HEK293 (cell line): ENCODE measurements around the gene PROSER3.

Experiments used
- GLI2 ChIP-seq: fragments of 450-650 bp; formaldehyde crosslinking; IDR thresholded peaks from 2 replicates; pipeline ENCODE4; 2017; ENCODE audit warnings: missing biosample characterization, missing genetic modification characterization, low read depth, borderline replicate concordance
- HOXD13 ChIP-seq: sonication (generic); formaldehyde crosslinking; IDR thresholded peaks from 2 replicates; pipeline ENCODE4 v1.8.0; 2022; ENCODE audit warnings: missing genetic modification reagents, borderline replicate concordance
- KLF8 ChIP-seq: fragments of 450-650 bp; formaldehyde crosslinking; IDR thresholded peaks from 2 replicates; pipeline ENCODE4 v1.5.1; 2016; ENCODE audit warnings: missing biosample characterization, missing genetic modification characterization
- PRDM2 ChIP-seq: fragments of 450-650 bp; formaldehyde crosslinking; IDR thresholded peaks from 2 replicates; pipeline ENCODE4 v1.5.1; 2016; ENCODE audit warnings: missing biosample characterization, missing genetic modification characterization, borderline replicate concordance
- SCRT1 ChIP-seq: fragments of 450-650 bp; formaldehyde crosslinking; IDR thresholded peaks from 2 replicates; pipeline ENCODE4 v1.5.1; 2016; ENCODE audit warnings: missing biosample characterization, missing genetic modification characterization, borderline replicate concordance
- SP3 ChIP-seq: fragments of 450-650 bp; formaldehyde crosslinking; IDR thresholded peaks from 2 replicates; pipeline ENCODE4 v1.5.1; 2016; ENCODE audit warnings: missing biosample characterization, missing genetic modification characterization
- ZFHX2 ChIP-seq: fragments of 450-650 bp; formaldehyde crosslinking; conservative IDR thresholded peaks from 2 replicates; pipeline ENCODE4 v1.5.1; 2016; ENCODE audit warnings: missing biosample characterization, missing genetic modification characterization
- ZNF121 ChIP-seq: fragments of 450-650 bp; formaldehyde crosslinking; IDR thresholded peaks from 2 replicates; pipeline ENCODE4 v1.5.1; 2016; ENCODE audit warnings: missing biosample characterization, missing genetic modification characterization
- ZNF140 ChIP-seq: fragments of 450-650 bp; formaldehyde crosslinking; IDR thresholded peaks from 2 replicates; pipeline ENCODE4 v1.5.1; 2016; ENCODE audit warnings: missing biosample characterization, missing genetic modification characterization
- ZNF184 ChIP-seq: fragments of 450-650 bp; IDR thresholded peaks from 2 replicates; pipeline ENCODE4 v1.5.1; 2018; ENCODE audit warnings: missing biosample characterization, mild to moderate bottlenecking, missing genetic modification characterization
- ZNF221 ChIP-seq: fragments of 450-650 bp; formaldehyde crosslinking; IDR thresholded peaks from 2 replicates; pipeline ENCODE4 v1.5.1; 2017; ENCODE audit warnings: missing biosample characterization, missing genetic modification characterization, borderline replicate concordance
- ZNF223 ChIP-seq: fragments of 450-650 bp; formaldehyde crosslinking; IDR thresholded peaks from 2 replicates; pipeline ENCODE4 v1.5.1; 2016; ENCODE audit warnings: missing biosample characterization, missing genetic modification characterization
- ZNF335 ChIP-seq: fragments of 450-650 bp; formaldehyde crosslinking; conservative IDR thresholded peaks from 2 replicates; pipeline ENCODE4 v1.5.1; 2016; ENCODE audit warnings: missing biosample characterization, missing genetic modification characterization
- ZNF518A ChIP-seq: fragments of 450-650 bp; formaldehyde crosslinking; conservative IDR thresholded peaks from 2 replicates; pipeline ENCODE4 v1.5.1; 2016; ENCODE audit warnings: low read depth, missing biosample characterization, missing genetic modification characterization
- ZNF555 ChIP-seq: fragments of 450-650 bp; formaldehyde crosslinking; conservative IDR thresholded peaks from 2 replicates; pipeline ENCODE4 v1.5.1; 2017; ENCODE audit warnings: missing biosample characterization, mild to moderate bottlenecking, missing genetic modification characterization, inconsistent platforms
- ZNF560 ChIP-seq: fragments of 450-650 bp; formaldehyde crosslinking; IDR thresholded peaks from 2 replicates; pipeline ENCODE4 v1.5.1; 2017; ENCODE audit warnings: missing biosample characterization, missing genetic modification characterization, borderline replicate concordance
- ZNF585B ChIP-seq: fragments of 450-650 bp; formaldehyde crosslinking; IDR thresholded peaks from 2 replicates; pipeline ENCODE4 v1.5.1; 2016; ENCODE audit warnings: missing biosample characterization, missing genetic modification characterization
- ZNF596 ChIP-seq: fragments of 450-650 bp; IDR thresholded peaks from 2 replicates; pipeline ENCODE4 v1.5.0; 2018; ENCODE audit warnings: missing biosample characterization, mild to moderate bottlenecking, missing genetic modification characterization, moderate library complexity
- ZNF624 ChIP-seq: fragments of 450-650 bp; formaldehyde crosslinking; IDR thresholded peaks from 2 replicates; pipeline ENCODE4 v1.5.1; 2017; ENCODE audit warnings: missing biosample characterization, missing genetic modification characterization
- ZNF747 ChIP-seq: fragments of 450-650 bp; formaldehyde crosslinking; IDR thresholded peaks from 2 replicates; pipeline ENCODE4 v1.5.1; 2016; ENCODE audit warnings: missing biosample characterization, missing genetic modification characterization
- ZNF843 ChIP-seq: fragments of 450-650 bp; formaldehyde crosslinking; IDR thresholded peaks from 2 replicates; pipeline ENCODE4 v1.5.1; 2016; ENCODE audit warnings: missing biosample characterization, missing genetic modification characterization
- TF ChIP-seq, protein P1 (sequence below): fragments of 450-650 bp; formaldehyde crosslinking; IDR thresholded peaks from 2 replicates; pipeline ENCODE4 v1.5.1; 2016; ENCODE audit warnings: missing biosample characterization, missing genetic modification characterization, borderline replicate concordance
- TF ChIP-seq, protein P2 (sequence below): IDR thresholded peaks from 2 replicates; pipeline ENCODE4 v1.6.1; 2011; ENCODE audit warnings: mild to moderate bottlenecking, low read depth, low read length, borderline replicate concordance
- TF ChIP-seq, protein P3 (sequence below): fragments of 450-650 bp; formaldehyde crosslinking; IDR thresholded peaks from 2 replicates; pipeline ENCODE4 v1.5.1; 2017; ENCODE audit warnings: missing biosample characterization, missing genetic modification characterization

The PROSER3 gene

GRCh38 chr19:35767288-35768081 is 9.5 kb downstream of the PROSER3 start (continued):
- TF ChIP-seq ZNF560 (tag by site-specific recombination), result no peak
- no peak for TF ChIP-seq ZNF624 (tag by site-specific recombination)
- no peak for TF ChIP-seq ZNF555
- no peak for TF ChIP-seq HOXD13 (CRISPR knock-in tag)
- no peak for TF ChIP-seq ZNF843 (tag by site-specific recombination)
- TF ChIP-seq GLI2 (tag by site-specific recombination), result no peak
- TF ChIP-seq PRDM2 (tag by site-specific recombination), result no peak
- TF ChIP-seq, protein P1, sequence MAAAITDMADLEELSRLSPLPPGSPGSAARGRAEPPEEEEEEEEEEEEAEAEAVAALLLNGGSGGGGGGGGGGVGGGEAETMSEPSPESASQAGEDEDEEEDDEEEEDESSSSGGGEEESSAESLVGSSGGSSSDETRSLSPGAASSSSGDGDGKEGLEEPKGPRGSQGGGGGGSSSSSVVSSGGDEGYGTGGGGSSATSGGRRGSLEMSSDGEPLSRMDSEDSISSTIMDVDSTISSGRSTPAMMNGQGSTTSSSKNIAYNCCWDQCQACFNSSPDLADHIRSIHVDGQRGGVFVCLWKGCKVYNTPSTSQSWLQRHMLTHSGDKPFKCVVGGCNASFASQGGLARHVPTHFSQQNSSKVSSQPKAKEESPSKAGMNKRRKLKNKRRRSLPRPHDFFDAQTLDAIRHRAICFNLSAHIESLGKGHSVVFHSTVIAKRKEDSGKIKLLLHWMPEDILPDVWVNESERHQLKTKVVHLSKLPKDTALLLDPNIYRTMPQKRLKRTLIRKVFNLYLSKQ (tag by site-specific recombination), result no peak
- no peak for TF ChIP-seq ZNF585B
- no peak for TF ChIP-seq ZNF747 (tag by site-specific recombination)
- no peak for TF ChIP-seq ZNF518A
- TF ChIP-seq SP3, result no peak
- no peak for TF ChIP-seq ZNF223
- TF ChIP-seq, protein P2, sequence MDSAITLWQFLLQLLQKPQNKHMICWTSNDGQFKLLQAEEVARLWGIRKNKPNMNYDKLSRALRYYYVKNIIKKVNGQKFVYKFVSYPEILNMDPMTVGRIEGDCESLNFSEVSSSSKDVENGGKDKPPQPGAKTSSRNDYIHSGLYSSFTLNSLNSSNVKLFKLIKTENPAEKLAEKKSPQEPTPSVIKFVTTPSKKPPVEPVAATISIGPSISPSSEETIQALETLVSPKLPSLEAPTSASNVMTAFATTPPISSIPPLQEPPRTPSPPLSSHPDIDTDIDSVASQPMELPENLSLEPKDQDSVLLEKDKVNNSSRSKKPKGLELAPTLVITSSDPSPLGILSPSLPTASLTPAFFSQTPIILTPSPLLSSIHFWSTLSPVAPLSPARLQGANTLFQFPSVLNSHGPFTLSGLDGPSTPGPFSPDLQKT, result no peak
- no peak for TF ChIP-seq ZNF335 (tag by site-specific recombination)
- peak; percentile 90 for TF ChIP-seq ZFHX2
- no peak for TF ChIP-seq ZNF221 (tag by site-specific recombination)
- TF ChIP-seq KLF8 (tag by site-specific recombination), result peak; percentile 89
- no peak for TF ChIP-seq ZNF140
- no peak for TF ChIP-seq ZNF121 (tag by site-specific recombination)
- TF ChIP-seq, protein P3, sequence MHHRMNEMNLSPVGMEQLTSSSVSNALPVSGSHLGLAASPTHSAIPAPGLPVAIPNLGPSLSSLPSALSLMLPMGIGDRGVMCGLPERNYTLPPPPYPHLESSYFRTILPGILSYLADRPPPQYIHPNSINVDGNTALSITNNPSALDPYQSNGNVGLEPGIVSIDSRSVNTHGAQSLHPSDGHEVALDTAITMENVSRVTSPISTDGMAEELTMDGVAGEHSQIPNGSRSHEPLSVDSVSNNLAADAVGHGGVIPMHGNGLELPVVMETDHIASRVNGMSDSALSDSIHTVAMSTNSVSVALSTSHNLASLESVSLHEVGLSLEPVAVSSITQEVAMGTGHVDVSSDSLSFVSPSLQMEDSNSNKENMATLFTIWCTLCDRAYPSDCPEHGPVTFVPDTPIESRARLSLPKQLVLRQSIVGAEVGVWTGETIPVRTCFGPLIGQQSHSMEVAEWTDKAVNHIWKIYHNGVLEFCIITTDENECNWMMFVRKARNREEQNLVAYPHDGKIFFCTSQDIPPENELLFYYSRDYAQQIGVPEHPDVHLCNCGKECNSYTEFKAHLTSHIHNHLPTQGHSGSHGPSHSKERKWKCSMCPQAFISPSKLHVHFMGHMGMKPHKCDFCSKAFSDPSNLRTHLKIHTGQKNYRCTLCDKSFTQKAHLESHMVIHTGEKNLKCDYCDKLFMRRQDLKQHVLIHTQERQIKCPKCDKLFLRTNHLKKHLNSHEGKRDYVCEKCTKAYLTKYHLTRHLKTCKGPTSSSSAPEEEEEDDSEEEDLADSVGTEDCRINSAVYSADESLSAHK, result no peak
- no peak for TF ChIP-seq ZNF184 (tag by site-specific recombination)
- TF ChIP-seq SCRT1 (tag by site-specific recombination), result no peak
- no peak for TF ChIP-seq ZNF596 (tag by site-specific recombination)
